HepG2 (cell line): ENCODE measurements around the gene SYNJ2. TPM values are rescaled to one million over a fixed set of nuclear protein-coding genes. Genes with fewer than 3 reads are reported as not detected.

Experiments used
- ATF4 ChIP-seq, 2 experiments: fragments of 450-650 bp in 1 of 2; sonication (generic) in 1 of 2; formaldehyde crosslinking; IDR thresholded peaks; 2 replicates each; pipeline versions ENCODE4 v1.5.0 to v1.8.0; 2020 to 2022; ENCODE audit warnings: mild to moderate bottlenecking in 1 of 2, missing genetic modification reagents in 1 of 2
- FOXA3 ChIP-seq: IDR thresholded peaks from 2 replicates; pipeline ENCODE4 v1.6.1; 2016; ENCODE audit warnings: missing genetic modification reagents, missing compliant biosample characterization
- FOXJ3 ChIP-seq: sonication (generic); formaldehyde crosslinking; IDR thresholded peaks from 2 replicates; pipeline ENCODE4 v1.4.0; 2020; ENCODE audit warnings: missing genetic modification reagents, mild to moderate bottlenecking, borderline replicate concordance
- HMGXB3 ChIP-seq: sonication (generic); formaldehyde crosslinking; IDR thresholded peaks from 2 replicates; pipeline ENCODE4 v1.4.0; 2020; ENCODE audit warnings: missing genetic modification reagents, borderline replicate concordance
- IKZF5 ChIP-seq: IDR thresholded peaks from 2 replicates; pipeline ENCODE4 v1.6.1; 2018; ENCODE audit warnings: missing genetic modification reagents, mild to moderate bottlenecking, missing compliant biosample characterization
- IRF2 ChIP-seq: IDR thresholded peaks from 2 replicates; pipeline ENCODE4 v1.6.1; 2018; ENCODE audit warnings: missing genetic modification reagents, missing compliant biosample characterization
- NCOA1 ChIP-seq: sonication (generic); formaldehyde crosslinking; IDR thresholded peaks from 2 replicates; pipeline ENCODE4 v1.9.0; 2021; ENCODE audit warnings: missing genetic modification reagents
- NR3C1 ChIP-seq: sonication (generic); formaldehyde crosslinking; IDR thresholded peaks from 2 replicates; pipeline ENCODE4 v1.4.0; 2020; ENCODE audit warnings: missing genetic modification reagents
- PCBP2 ChIP-seq: fragments of 200-400 bp; formaldehyde crosslinking; optimal IDR thresholded peaks from 2 replicates; pipeline ENCODE3; 2018; ENCODE audit warnings: low read length, low read depth; ENCODE audit not compliant: poor library complexity, severe bottlenecking
- RFXAP ChIP-seq: sonication (generic); formaldehyde crosslinking; IDR thresholded peaks from 2 replicates; pipeline ENCODE4 v1.4.0; 2020; ENCODE audit warnings: missing genetic modification reagents, borderline replicate concordance
- ZBTB38 ChIP-seq: sonication (generic); formaldehyde crosslinking; IDR thresholded peaks from 2 replicates; pipeline ENCODE4 v1.5.1; 2020; ENCODE audit warnings: mild to moderate bottlenecking, missing genetic modification reagents
- polyA plus RNA-seq, 8 experiments: library from polyadenylated mRNA; depleted of rRNA in 3 of 8; stranded (reverse) in 7 of 8; unstranded in 1 of 8; fragments of >200 nt; fragmentation: Illumina TruSeq in 4 of 8; extraction: Trizol in 4 of 8; gene quantifications; 2 replicates each; pipeline versions ENCODE4 v1.2.1 to v1.2.3, GENCODE V29; 2011 to 2016; ENCODE audit warnings: low read depth in 4 of 8, missing spikeins in 1 of 8, mixed read lengths in 1 of 8; ENCODE audit not compliant: insufficient read depth in 1 of 8
- total RNA-seq, 5 experiments: library from RNA; depleted of rRNA; stranded (reverse); fragments of >200 nt; fragmentation: Illumina TruSeq; extraction: Trizol; gene quantifications; 2 replicates each; pipeline ENCODE4 v1.2.3, GENCODE V29; 2016; ENCODE audit warnings: low read depth in 1 of 5
- TF ChIP-seq, protein P1 (sequence below): sonication (generic); formaldehyde crosslinking; IDR thresholded peaks from 2 replicates; pipeline ENCODE4 v1.5.1; 2020; ENCODE audit warnings: missing genetic modification reagents, mild to moderate bottlenecking, borderline replicate concordance
- TF ChIP-seq, protein P2 (sequence below): sonication (generic); formaldehyde crosslinking; IDR thresholded peaks from 2 replicates; pipeline ENCODE4 v1.5.0; 2020; ENCODE audit warnings: missing genetic modification reagents, mild to moderate bottlenecking, borderline replicate concordance
- TF ChIP-seq, protein P3 (sequence below): sonication (generic); formaldehyde crosslinking; IDR thresholded peaks from 2 replicates; pipeline ENCODE4 v1.8.1; 2023; ENCODE audit warnings: mild to moderate bottlenecking, moderate library complexity, missing genetic modification reagents
- TF ChIP-seq, protein P4 (sequence below): IDR thresholded peaks from 2 replicates; pipeline ENCODE4 v1.6.1; 2016; ENCODE audit warnings: low read depth, borderline replicate concordance
- TF ChIP-seq, protein P5 (sequence below): sonication (generic); formaldehyde crosslinking; IDR thresholded peaks from 2 replicates; pipeline ENCODE4 v1.5.0; 2020; ENCODE audit warnings: mild to moderate bottlenecking, missing genetic modification reagents, borderline replicate concordance

The SYNJ2 gene
- total and polyA plus RNA-seq, 2 of the 13 experiments (the other 11 are each of a cell fraction or from before 2014, with no cell fraction given): 39.1 to 57.6 TPM

DNA sequence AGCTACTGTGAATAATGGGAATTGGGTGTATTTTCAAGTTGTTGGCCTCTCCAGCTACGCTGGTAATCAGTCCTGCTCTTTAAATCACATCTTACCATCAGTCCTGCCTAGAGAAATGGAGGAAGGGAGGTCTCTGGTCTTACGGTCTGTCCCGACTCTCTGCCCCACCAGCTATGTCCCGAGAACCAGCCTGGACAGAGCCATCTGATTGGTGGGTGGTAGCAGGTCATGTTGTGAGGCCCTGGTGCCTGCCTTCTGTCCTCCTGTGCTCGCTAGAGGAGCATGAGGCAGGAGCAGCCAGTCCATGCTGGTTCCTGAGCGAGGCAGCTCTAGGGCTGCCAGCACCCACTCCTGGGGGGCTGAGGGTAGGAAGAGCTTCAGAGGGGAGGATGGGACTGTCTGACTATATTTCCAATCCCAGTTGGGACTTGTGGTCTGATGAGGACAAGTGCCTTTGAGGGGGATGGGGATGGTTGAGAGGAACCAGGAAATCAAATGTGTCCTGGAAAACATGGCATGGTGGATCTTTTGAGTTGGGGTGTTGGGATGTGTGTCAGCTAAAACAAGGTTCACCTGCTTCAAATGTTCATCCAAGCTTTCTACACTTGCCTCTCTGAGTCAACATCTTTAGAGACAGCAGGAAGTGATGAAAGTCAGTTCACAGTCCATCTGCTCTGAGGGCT is 33.0 kb downstream of the SYNJ2 start (continued):
- peak in 1 of 2 experiments; percentile 93; a peak in 2 of 4 replicates for TF ChIP-seq ATF4 (CRISPR knock-in tag; IDR thresholded peaks at IDR 0.05)
- TF ChIP-seq NCOA1 (CRISPR knock-in tag): 0 out of 2 replicates have a peak, but pooled peaks have one; percentile 12
- TF ChIP-seq, protein P1, sequence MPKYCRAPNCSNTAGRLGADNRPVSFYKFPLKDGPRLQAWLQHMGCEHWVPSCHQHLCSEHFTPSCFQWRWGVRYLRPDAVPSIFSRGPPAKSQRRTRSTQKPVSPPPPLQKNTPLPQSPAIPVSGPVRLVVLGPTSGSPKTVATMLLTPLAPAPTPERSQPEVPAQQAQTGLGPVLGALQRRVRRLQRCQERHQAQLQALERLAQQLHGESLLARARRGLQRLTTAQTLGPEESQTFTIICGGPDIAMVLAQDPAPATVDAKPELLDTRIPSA: no peak
- TF ChIP-seq PCBP2: no peak
- TF ChIP-seq HMGXB3 (CRISPR knock-in tag): peak; percentile 36; the same call in 1 of the 2 replicates
- TF ChIP-seq, protein P2, sequence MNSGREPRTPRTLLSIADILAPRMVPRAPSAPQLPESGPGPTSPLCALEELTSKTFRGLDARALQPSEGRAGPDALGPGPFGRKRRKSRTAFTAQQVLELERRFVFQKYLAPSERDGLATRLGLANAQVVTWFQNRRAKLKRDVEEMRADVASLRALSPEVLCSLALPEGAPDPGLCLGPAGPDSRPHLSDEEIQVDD (CRISPR knock-in tag): no peak
- peak; percentile 73 for TF ChIP-seq FOXJ3 (CRISPR knock-in tag)
- TF ChIP-seq FOXA3: peak; percentile 95
- TF ChIP-seq, protein P3, sequence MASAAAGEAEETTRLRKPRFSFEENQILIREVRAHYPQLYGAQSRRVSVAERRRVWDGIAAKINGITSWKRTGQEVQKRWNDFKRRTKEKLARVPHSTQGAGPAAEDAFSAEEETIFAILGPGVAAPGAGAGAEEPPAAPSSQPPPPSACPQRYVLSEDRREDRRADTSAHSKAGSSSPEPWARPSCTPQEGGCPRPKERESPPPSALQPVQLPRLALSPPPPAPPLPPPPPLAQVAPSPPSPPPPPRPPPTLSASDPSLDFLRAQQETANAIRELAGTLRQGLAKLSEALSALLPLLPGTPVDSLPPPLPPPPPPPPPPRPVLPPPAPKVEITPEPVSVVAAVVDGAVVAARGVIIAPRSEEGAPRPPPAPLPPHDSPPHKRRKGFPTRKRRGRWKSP (CRISPR knock-in tag): 0 out of 2 replicates have a peak, but pooled peaks have one; percentile 71
- TF ChIP-seq, protein P4, sequence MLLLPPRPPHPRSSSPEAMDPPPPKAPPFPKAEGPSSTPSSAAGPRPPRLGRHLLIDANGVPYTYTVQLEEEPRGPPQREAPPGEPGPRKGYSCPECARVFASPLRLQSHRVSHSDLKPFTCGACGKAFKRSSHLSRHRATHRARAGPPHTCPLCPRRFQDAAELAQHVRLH (CRISPR knock-in tag): peak; percentile 29; the same call in 1 of the 2 replicates
- peak; percentile 71 for TF ChIP-seq IKZF5
- TF ChIP-seq, protein P5, sequence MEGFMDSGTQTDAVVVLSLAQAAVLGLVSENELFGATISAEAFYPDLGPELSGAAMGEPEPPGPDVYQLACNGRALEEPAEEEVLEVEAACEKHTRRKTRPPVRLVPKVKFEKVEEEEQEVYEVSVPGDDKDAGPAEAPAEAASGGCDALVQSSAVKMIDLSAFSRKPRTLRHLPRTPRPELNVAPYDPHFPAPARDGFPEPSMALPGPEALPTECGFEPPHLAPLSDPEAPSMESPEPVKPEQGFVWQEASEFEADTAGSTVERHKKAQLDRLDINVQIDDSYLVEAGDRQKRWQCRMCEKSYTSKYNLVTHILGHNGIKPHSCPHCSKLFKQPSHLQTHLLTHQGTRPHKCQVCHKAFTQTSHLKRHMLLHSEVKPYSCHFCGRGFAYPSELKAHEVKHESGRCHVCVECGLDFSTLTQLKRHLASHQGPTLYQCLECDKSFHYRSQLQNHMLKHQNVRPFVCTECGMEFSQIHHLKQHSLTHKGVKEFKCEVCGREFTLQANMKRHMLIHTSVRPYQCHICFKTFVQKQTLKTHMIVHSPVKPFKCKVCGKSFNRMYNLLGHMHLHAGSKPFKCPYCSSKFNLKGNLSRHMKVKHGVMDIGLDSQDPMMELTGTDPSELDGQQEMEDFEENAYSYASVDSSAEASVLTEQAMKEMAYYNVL (CRISPR knock-in tag): peak; percentile 76; the same call in 1 of the 2 replicates
- no peak for TF ChIP-seq NR3C1
- TF ChIP-seq IRF2 (CRISPR knock-in tag): peak; percentile 74
- TF ChIP-seq RFXAP (CRISPR knock-in tag): peak; percentile 36; the same call in 1 of the 2 replicates
- TF ChIP-seq ZBTB38 (CRISPR knock-in tag): peak; percentile 80; the same call in 1 of the 2 replicates
